PC-9 (cell line): ENCODE data around the gene KRT8. TPM values are rescaled to one million over a fixed set of nuclear protein-coding genes. Genes with fewer than 3 reads are reported as not detected.

Experiments used
- BruUV-seq: library from RNA; stranded (reverse); fragments of 400-500 nt; replicated peaks from 2 replicates; lab custom pipeline; 2021; lab: Mats Ljungman, UMichigan
- CTCF ChIA-PET: fragments of 300-600 bp; sonication (Branson Sonifier 250); formaldehyde crosslinking; loops from one replicate; lab custom pipeline; 2022; ENCODE audit warnings: antibody characterized with exemption; lab: Charles Lee
- POLR2A ChIA-PET: fragments of 300-600 bp; sonication (Branson Sonifier 250); formaldehyde crosslinking; loops from one replicate; lab custom pipeline; 2022; ENCODE audit warnings: antibody characterized with exemption; ENCODE audit not compliant: unreplicated experiment; lab: Charles Lee
- DNase-seq, 2 experiments: peaks; one replicate each; pipeline versions ENCODE4 v3.0.0 to v3.0.0-alpha.2; 2015 to 2022; ENCODE audit warnings: mixed read lengths in 1 of 2
- H2AFZ ChIP-seq: fragments of 200-600 bp; sonication (generic); 2 replicates; pipeline ENCODE4 v1.8.1; 2017; ENCODE audit warnings: antibody characterized with exemption
- H3F3A ChIP-seq: fragments of 200-600 bp; sonication (generic); 2 replicates; pipeline ENCODE4 v1.8.1; 2017; ENCODE audit warnings: antibody characterized with exemption, mild to moderate bottlenecking, low read depth; ENCODE audit not compliant: insufficient read depth
- H3K27ac ChIP-seq: fragments of 200-600 bp; sonication (generic); 2 replicates; pipeline ENCODE4 v1.6.1; 2016; ENCODE audit warnings: mixed run types
- H3K27me3 ChIP-seq: fragments of 200-600 bp; sonication (generic); 2 replicates; pipeline ENCODE4 v1.6.1; 2016; ENCODE audit warnings: low read depth, mixed run types; ENCODE audit not compliant: insufficient read depth
- H3K36me3 ChIP-seq: fragments of 200-600 bp; sonication (generic); 2 replicates; pipeline ENCODE4 v1.6.1; 2016; ENCODE audit warnings: low read depth, mixed run types
- H3K4me1 ChIP-seq: fragments of 200-600 bp; sonication (generic); replicated peaks from 2 replicates; pipeline ENCODE4 v1.6.1; 2016; ENCODE audit warnings: mixed run types; ENCODE audit not compliant: insufficient read depth
- H3K4me2 ChIP-seq: fragments of 200-600 bp; sonication (generic); 2 replicates; pipeline ENCODE4 v1.6.1; 2017; ENCODE audit warnings: mixed run types
- H3K4me3 ChIP-seq: fragments of 200-600 bp; sonication (generic); 2 replicates; pipeline ENCODE4 v1.6.1; 2016; ENCODE audit warnings: mixed run types
- H3K79me2 ChIP-seq: fragments of 200-600 bp; sonication (generic); 2 replicates; pipeline ENCODE4 v1.6.1; 2017; ENCODE audit warnings: low read depth, mixed run types
- H3K9me2 ChIP-seq: fragments of 200-600 bp; sonication (generic); 2 replicates; pipeline ENCODE4 v1.8.1; 2017; ENCODE audit warnings: mild to moderate bottlenecking; ENCODE audit not compliant: insufficient read depth
- H3K9me3 ChIP-seq: fragments of 200-600 bp; sonication (generic); 2 replicates; pipeline ENCODE4 v1.8.1; 2016; ENCODE audit warnings: low read depth; ENCODE audit not compliant: insufficient read depth
- H4K20me1 ChIP-seq: fragments of 200-600 bp; sonication (generic); 2 replicates; pipeline ENCODE4 v1.8.1; 2017; ENCODE audit not compliant: insufficient read depth
- EZH2 ChIP-seq: fragments of 200-600 bp; sonication (generic); IDR thresholded peaks from 2 replicates; pipeline ENCODE4 v1.8.0; 2017; ENCODE audit warnings: antibody characterized with exemption, low read depth
- intact Hi-C: fragments of 100-400 bp; cut with micrococcal nuclease; formaldehyde crosslinking; loops from one replicate; pipeline ENCODE4 v1.10.0; 2022; ENCODE audit not compliant: unreplicated experiment
- total RNA-seq: library from RNA; stranded (reverse); gene quantifications from 2 replicates; pipeline ENCODE4 v1.2.3, GENCODE V29; 2021
- TF ChIP-seq, protein P1 (sequence below): fragments of 200-600 bp; sonication (generic); conservative IDR thresholded peaks from 2 replicates; pipeline ENCODE4 v1.6.1; 2017; ENCODE audit warnings: mixed run types, antibody characterized with exemption, mild to moderate bottlenecking, moderate library complexity

KRT8 gene
- total RNA-seq, 1 experiment from 2014 or later, result 2,962 TPM

DNA sequence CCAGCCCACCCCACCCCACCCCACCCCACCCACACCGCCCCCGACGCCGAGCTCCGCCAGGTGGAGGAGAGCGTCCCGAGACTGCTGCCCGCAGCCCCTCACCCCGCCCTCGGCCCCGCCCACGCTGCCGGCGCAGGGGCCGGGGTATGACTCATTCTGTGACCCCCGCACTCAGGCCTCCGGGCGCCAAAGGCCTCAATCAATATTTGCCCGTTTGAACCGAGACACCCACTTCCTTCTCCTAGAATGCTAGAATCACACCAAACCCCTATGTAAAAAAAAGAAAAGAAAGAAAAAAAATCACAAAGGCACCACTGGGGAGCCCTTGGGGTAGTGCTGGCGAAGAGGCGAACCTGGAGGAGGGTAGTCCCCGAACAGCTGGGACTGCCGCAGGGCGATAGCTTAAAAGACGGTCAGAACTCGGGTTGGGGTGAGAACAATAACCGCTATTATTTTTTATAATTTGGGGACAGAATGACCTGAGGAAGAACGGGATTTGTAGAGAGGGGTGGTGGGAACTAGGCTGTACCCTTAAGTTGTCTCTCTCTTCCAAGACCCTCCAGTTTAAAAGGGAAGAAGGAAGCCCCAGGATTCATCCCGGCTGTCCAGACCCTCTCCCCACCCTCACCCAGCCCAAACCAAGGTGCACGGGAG lies 894 bp downstream of the KRT8 start:
- peaks cover 69% of the 10 kb centered on the region for H3K4me1 ChIP-seq

DNA sequence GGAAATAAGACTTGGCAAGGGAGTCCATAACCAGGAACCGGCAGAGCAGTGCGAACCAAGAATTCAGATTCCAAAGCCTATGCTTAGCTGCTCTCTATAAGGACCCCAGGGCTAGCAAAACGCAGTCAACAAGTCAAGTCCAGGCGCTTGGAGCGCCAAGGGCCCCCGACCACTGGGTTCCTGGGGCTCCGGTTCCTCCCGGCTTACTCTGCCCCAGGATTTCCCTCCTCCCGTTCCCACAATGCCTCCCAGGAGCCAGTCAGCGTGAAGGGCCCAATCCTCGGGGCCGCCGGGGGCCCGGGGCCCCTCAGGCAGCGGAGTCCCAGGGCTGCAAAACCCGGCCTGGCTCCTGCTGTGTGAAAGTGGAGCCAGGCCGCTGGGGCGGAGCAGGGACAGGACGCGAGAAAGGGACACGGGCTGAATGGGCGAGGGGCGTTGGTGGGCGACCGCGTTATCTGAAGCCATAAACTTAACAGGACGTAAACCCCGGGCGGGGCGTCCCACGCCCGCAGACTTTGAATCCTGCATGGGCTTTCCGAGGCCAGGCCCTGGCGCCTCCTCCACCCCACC lies 1.5 kb downstream of the KRT8 start:
- DNase-seq, result no peak
- no peak for TF ChIP-seq EZH2
- TF ChIP-seq, protein P1, sequence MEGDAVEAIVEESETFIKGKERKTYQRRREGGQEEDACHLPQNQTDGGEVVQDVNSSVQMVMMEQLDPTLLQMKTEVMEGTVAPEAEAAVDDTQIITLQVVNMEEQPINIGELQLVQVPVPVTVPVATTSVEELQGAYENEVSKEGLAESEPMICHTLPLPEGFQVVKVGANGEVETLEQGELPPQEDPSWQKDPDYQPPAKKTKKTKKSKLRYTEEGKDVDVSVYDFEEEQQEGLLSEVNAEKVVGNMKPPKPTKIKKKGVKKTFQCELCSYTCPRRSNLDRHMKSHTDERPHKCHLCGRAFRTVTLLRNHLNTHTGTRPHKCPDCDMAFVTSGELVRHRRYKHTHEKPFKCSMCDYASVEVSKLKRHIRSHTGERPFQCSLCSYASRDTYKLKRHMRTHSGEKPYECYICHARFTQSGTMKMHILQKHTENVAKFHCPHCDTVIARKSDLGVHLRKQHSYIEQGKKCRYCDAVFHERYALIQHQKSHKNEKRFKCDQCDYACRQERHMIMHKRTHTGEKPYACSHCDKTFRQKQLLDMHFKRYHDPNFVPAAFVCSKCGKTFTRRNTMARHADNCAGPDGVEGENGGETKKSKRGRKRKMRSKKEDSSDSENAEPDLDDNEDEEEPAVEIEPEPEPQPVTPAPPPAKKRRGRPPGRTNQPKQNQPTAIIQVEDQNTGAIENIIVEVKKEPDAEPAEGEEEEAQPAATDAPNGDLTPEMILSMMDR, result no peak
- ChIA-PET POLR2A (interaction anchor here (0.6 to 5.7 kb wide), 8 partner anchors 9 to 77 kb away, joined by 6 to 354 read pairs (median 15); partner anchors contain the start of gene KRT18), CTCF (no interaction called here)
- H3K27me3 ChIP-seq, result no peaks in the 10 kb centered on the region
- peaks cover 90% of the 10 kb centered on the region for H3F3A ChIP-seq
- intact Hi-C loops, result no loop called here
- H2AFZ ChIP-seq, result no peak overlapping the region
- H3K79me2 ChIP-seq, result peaks cover 86% of the 10 kb centered on the region
- peaks cover 69% of the 10 kb centered on the region for H3K4me1 ChIP-seq
- peaks cover 61% of the 10 kb centered on the region for H4K20me1 ChIP-seq
- no peaks in the 10 kb centered on the region for H3K9me2 ChIP-seq
- peak overlapping the region; percentile 89 for H3K4me2 ChIP-seq
- H3K36me3 ChIP-seq, result peaks cover 54% of the 10 kb centered on the region
- H3K9me3 ChIP-seq, result no peaks in the 10 kb centered on the region
- H3K4me3 ChIP-seq, result peak overlapping the region; percentile 97
- BruUV-seq, result no TSS peak
- H3K27ac ChIP-seq, result peak overlapping the region; percentile 93

More for the DNA sequence above, 894 bp downstream of the KRT8 start:
- TSS peak; percentile 53 for BruUV-seq
- DNase-seq, result peak; percentile 62 to 73
- Histone ChIP-seq H3K9me3 (no peaks in the 10 kb centered on the region), H4K20me1 (peaks cover 55% of the 10 kb centered on the region), H3K36me3 (peaks cover 49% of the 10 kb centered on the region), H3K27me3 (no peaks in the 10 kb centered on the region), H3K9me2 (no peaks in the 10 kb centered on the region), H3K4me2 (peak overlapping the region; percentile 100), H3K27ac (peak overlapping the region; percentile 93), H3F3A (peaks cover 90% of the 10 kb centered on the region), H3K79me2 (peaks cover 80% of the 10 kb centered on the region), H3K4me3 (peak overlapping the region; percentile 100), H2AFZ (no peak overlapping the region; the same call in 1 of the 2 replicates)
- CTCF ChIA-PET, result interaction anchor here (1.3 kb wide), 1 partner anchor 53 kb away, joined by 7 read pairs; no protein-coding TSS in a partner anchor
- POLR2A ChIA-PET, result interaction anchor here (0.6 to 5.7 kb wide), 12 partner anchors 9 to 757 kb away, joined by 4 to 354 read pairs (median 11); partner anchors contain the start of gene KRT18
- intact Hi-C loops, result no loop called here
- no peak for TF ChIP-seq EZH2
- TF ChIP-seq, protein P1, result no peak

DNA sequence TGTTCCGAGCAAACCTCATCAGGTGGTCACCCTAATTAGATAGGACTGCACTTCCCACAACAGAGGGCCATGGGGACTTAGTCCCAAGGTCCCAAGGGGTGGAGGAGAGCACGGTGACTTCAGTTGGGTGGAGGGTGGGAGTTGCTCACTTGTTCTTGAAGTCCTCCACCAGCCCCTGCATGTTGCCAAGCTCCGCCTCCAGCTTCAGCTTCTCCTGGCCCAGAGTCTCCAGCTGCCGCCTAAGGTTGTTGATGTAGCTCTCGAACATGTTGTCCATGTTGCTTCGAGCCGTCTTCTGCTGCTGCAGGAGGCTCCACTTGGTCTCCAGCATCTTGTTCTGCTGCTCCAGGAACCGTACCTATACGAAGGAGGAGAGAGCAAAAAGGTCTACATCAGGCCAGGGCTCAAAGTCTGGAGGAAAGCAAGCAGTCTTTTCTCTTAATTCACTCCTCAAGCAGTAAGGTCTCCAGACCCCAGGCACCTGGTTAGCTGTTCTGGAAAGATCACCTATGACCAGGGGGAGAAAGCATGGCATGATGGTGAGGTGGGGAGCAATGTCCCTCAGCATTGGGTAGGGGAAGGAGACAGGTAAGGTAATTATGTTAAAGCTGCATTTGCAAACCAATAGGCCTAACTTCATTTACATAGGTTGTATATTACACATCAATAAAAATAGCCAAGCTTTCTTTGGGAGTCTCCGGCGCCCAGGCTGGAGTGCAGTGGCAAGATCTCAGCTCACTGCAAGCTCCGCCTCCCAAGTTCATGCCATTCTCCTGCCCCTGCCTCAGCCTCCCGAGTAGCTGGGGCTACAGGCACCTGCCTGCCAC lies 2.9 kb downstream of the KRT8 start:
- ChIA-PET POLR2A (interaction anchor here (0.7 to 1.2 kb wide), 3 partner anchors 23 to 89 kb away, joined by 3 to 6 read pairs (median 5); no protein-coding TSS in a partner anchor), CTCF (interaction anchor here (0.6 to 1.5 kb wide), 2 partner anchors 69 to 762 kb away, joined by 3 to 16 read pairs; no protein-coding TSS in a partner anchor)
- Histone ChIP-seq H3K9me2 (no peaks in the 10 kb centered on the region), H3K4me3 (peak overlapping the region; percentile 97), H3K27ac (peak overlapping the region; percentile 93), H3K4me2 (peak overlapping the region; percentile 89), H3K4me1 (peaks cover 71% of the 10 kb centered on the region), H3K9me3 (no peaks in the 10 kb centered on the region), H3F3A (peaks cover 93% of the 10 kb centered on the region), H3K79me2 (peaks cover 89% of the 10 kb centered on the region), H3K27me3 (no peaks in the 10 kb centered on the region), H3K36me3 (peaks cover 66% of the 10 kb centered on the region), H4K20me1 (peaks cover 75% of the 10 kb centered on the region), H2AFZ (no peak overlapping the region)
- DNase-seq, result no peak
- BruUV-seq, result no TSS peak
- TF ChIP-seq, protein P1, result no peak
- TF ChIP-seq EZH2, result no peak
- intact Hi-C loops, result no loop called here
